ENCODE measurements around the gene DOK3. TPM values are rescaled to one million over a fixed set of nuclear protein-coding genes. Genes with fewer than 3 reads are reported as not detected.

Gene DOK3
- total and polyA plus RNA-seq, 4 donors, result 15.6 to 146 (median 47.8) TPM

- Histone ChIP-seq H3K27me3 (ENCODE audit: control insufficient read depth in 3 of 3, insufficient read depth in 3 of 3, low read length in 2 of 3) (no peaks in the 10 kb centered on the region), H3K4me1 (ENCODE audit: control insufficient read depth in 5 of 5, insufficient read depth in 5 of 5, low read length in 5 of 5) (peaks cover 5 to 19% (median 7%) of the 10 kb centered on the region in 5 donors), H3K27ac (ENCODE audit: low read depth in 1 of 2, low read length in 1 of 2) (peak overlapping the region; percentile 77 to 84), H3K4me3 (peak overlapping the region; percentile 94), H3K36me3 (ENCODE audit: control insufficient read depth in 4 of 4, insufficient read depth in 4 of 4, low read length in 4 of 4) (peaks cover 0 to 22% (median 11%) of the 10 kb centered on the region in 4 donors), H3K9me3 (ENCODE audit: control insufficient read depth in 4 of 4, insufficient read depth in 3 of 4, low read length in 3 of 4) (no peaks in the 10 kb centered on the region), H3K9ac (ENCODE audit: insufficient read depth in 1 of 2, low read length in 2 of 2) (peak overlapping the region; percentile 61 to 68)
- WGBS, 2 donors, result 1% methylated on average over 34 to 72 of the region's 72 CpGs
- DNase-seq (peak; percentile 38 to 46 (median 45)), ATAC-seq (ENCODE audit: insufficient read depth, low FRiP score) (peak; percentile 24)
- TF ChIP-seq CTCF (IDR thresholded peaks at IDR 0.05; ENCODE audit: control extremely low read depth, extremely low read depth), result no peak
Measured at GRCh38 chr5:177553671-177554429, 44.2 kb upstream of the DOK3 start.

GRCh38 chr5:177552839-177553455 lies 43.3 kb upstream of the DOK3 start:
- no peaks in the 10 kb centered on the region for H3K9me3 ChIP-seq (ENCODE audit: control insufficient read depth in 4 of 4, insufficient read depth in 3 of 4, low read length in 3 of 4)
- DNase-seq (no peak), ATAC-seq (ENCODE audit: insufficient read depth, low FRiP score) (no peak)
- H3K36me3 ChIP-seq (ENCODE audit: control insufficient read depth in 4 of 4, insufficient read depth in 4 of 4, low read length in 4 of 4), result peaks cover 0 to 22% (median 11%) of the 10 kb centered on the region in 4 donors
- H3K27me3 ChIP-seq (ENCODE audit: control insufficient read depth in 3 of 3, insufficient read depth in 3 of 3, low read length in 2 of 3), result no peaks in the 10 kb centered on the region
- H3K9ac ChIP-seq (ENCODE audit: insufficient read depth in 1 of 2, low read length in 2 of 2), result peak overlapping the region; percentile 61 to 68
- TF ChIP-seq CTCF (IDR thresholded peaks at IDR 0.05; ENCODE audit: control extremely low read depth, extremely low read depth), result no peak
- peak overlapping the region; percentile 94 for H3K4me3 ChIP-seq
- peaks cover 6 to 19% (median 9%) of the 10 kb centered on the region in 5 donors for H3K4me1 ChIP-seq (ENCODE audit: control insufficient read depth in 5 of 5, insufficient read depth in 5 of 5, low read length in 5 of 5)
- peak overlapping the region in 1 of 2 donors; percentile 72 for H3K27ac ChIP-seq (ENCODE audit: low read depth in 1 of 2, low read length in 1 of 2)
- WGBS, 2 donors, result 53 to 68% methylated on average over 16 of the region's 16 CpGs

GRCh38 chr5:177550122-177550521 lies 40.5 kb upstream of the DOK3 start:
- TF ChIP-seq CTCF (IDR thresholded peaks at IDR 0.05; ENCODE audit: control extremely low read depth, extremely low read depth), result no peak
- ATAC-seq (ENCODE audit: insufficient read depth, low FRiP score), result no peak
- H3K4me1 ChIP-seq (ENCODE audit: control insufficient read depth in 5 of 5, insufficient read depth in 5 of 5, low read length in 5 of 5), result peaks cover 13 to 30% (median 21%) of the 10 kb centered on the region in 5 donors

More at GRCh38 chr5:177550122-177550521, 40.5 kb upstream of the DOK3 start:
- Histone ChIP-seq H3K36me3 (ENCODE audit: control insufficient read depth in 4 of 4, insufficient read depth in 4 of 4, low read length in 4 of 4) (peaks cover 0 to 22% (median 11%) of the 10 kb centered on the region in 4 donors), H3K9me3 (ENCODE audit: control insufficient read depth in 4 of 4, insufficient read depth in 3 of 4, low read length in 3 of 4) (no peaks in the 10 kb centered on the region), H3K27ac (ENCODE audit: low read depth in 1 of 2, low read length in 1 of 2) (no peak overlapping the region), H3K9ac (ENCODE audit: insufficient read depth in 1 of 2, low read length in 2 of 2) (no peak overlapping the region), H3K27me3 (ENCODE audit: control insufficient read depth in 3 of 3, insufficient read depth in 3 of 3, low read length in 2 of 3) (no peaks in the 10 kb centered on the region), H3K4me3 (no peak overlapping the region)
- no peak for DNase-seq
- 93 to 100% methylated on average over 1 of the region's 1 CpG for WGBS, 2 donors
